ENCODE data around the gene TMED9. TPM values are rescaled to one million over a fixed set of nuclear protein-coding genes. Genes with fewer than 3 reads are reported as not detected.
A peak's percentile ranks its signal among the peaks of the same experiment; 100 is the strongest.

Gene TMED9
- polyA plus RNA-seq, 1 experiment, result 391 TPM

GRCh38 chr5:177578316-177578715, 13.7 kb upstream of the TMED9 start:
- DNase-seq (ENCODE audit: low read depth), result no peak
- no peak overlapping the region for H3K4me3 ChIP-seq (ENCODE audit: low read depth, low read length)
- POLR2A ChIA-PET, result no interaction called here
- H3K27me3 ChIP-seq (ENCODE audit: control insufficient read depth, insufficient read depth, low read length), result no peaks in the 10 kb centered on the region
- CTCF ChIA-PET, result no interaction called here
- no peak for TF ChIP-seq CTCF (IDR thresholded peaks at IDR 0.05; ENCODE audit: insufficient read depth, low read depth, low read length)
- H3K36me3 ChIP-seq (ENCODE audit: control insufficient read depth, insufficient read depth, low read length), result no peaks in the 10 kb centered on the region

DNA sequence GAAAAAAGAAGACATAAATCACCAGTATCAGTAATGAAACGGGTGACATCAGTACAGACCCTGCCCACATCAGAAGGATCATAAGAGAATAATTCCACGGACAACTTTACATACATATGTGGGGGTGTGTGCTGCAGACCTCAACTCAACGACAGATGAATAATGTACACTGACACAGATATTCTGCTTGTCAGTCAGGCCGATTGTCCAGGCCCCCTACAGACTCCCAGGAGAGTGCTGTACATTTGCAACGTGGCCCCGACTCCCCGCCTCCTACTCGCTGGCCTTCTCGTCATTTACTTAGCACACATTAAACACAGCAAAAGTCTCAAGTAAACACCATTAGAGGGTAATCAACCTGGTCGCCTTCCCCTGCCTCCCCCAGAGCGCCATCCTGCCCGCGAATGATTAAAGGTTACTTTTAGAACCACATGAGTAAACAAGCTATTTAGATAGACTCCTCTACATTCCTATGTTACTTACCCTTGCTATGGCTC, 3.5 kb upstream of the TMED9 start:
- Histone ChIP-seq H3K4me3 (ENCODE audit: low read depth, low read length) (no peak overlapping the region), H3K36me3 (ENCODE audit: control insufficient read depth, insufficient read depth, low read length) (0 out of 2 replicates have a peak, but pooled peaks cover 2% of the 10 kb centered on the region), H3K27me3 (ENCODE audit: control insufficient read depth, insufficient read depth, low read length) (peaks cover 9% of the 10 kb centered on the region; the same call in 1 of the 2 replicates)
- CTCF ChIA-PET, result interaction anchor here (1.1 kb wide), 1 partner anchor 19 kb away, joined by 4 read pairs; no protein-coding TSS in a partner anchor
- TF ChIP-seq CTCF (IDR thresholded peaks at IDR 0.05; ENCODE audit: insufficient read depth, low read depth, low read length), result no peak
- DNase-seq (ENCODE audit: low read depth), result no peak
- POLR2A ChIA-PET, result no interaction called here

GRCh38 chr5:177590406-177590805, 1.6 kb upstream of the TMED9 start:
- TF ChIP-seq CTCF (IDR thresholded peaks at IDR 0.05; ENCODE audit: insufficient read depth, low read depth, low read length), result no peak
- CTCF ChIA-PET, result no interaction called here
- POLR2A ChIA-PET, result no interaction called here
- peaks cover 18% of the 10 kb centered on the region for H3K36me3 ChIP-seq (ENCODE audit: control insufficient read depth, insufficient read depth, low read length)
- H3K4me3 ChIP-seq (ENCODE audit: low read depth, low read length), result no peak overlapping the region
- no peak for DNase-seq (ENCODE audit: low read depth)
- H3K27me3 ChIP-seq (ENCODE audit: control insufficient read depth, insufficient read depth, low read length), result peaks cover 4% of the 10 kb centered on the region; the same call in 1 of the 2 replicates

- POLR2A ChIA-PET, result no interaction called here
- CTCF ChIA-PET, result interaction anchor here (0.9 to 1.3 kb wide), 2 partner anchors 33 to 45 kb away, joined by 3 to 4 read pairs; no protein-coding TSS in a partner anchor
- H3K4me3 ChIP-seq (ENCODE audit: low read depth, low read length), result peak overlapping the region; percentile 77
- no peak for DNase-seq (ENCODE audit: low read depth)
- H3K27me3 ChIP-seq (ENCODE audit: control insufficient read depth, insufficient read depth, low read length), result peaks cover 4% of the 10 kb centered on the region; the same call in 1 of the 2 replicates
- TF ChIP-seq CTCF (IDR thresholded peaks at IDR 0.05; ENCODE audit: insufficient read depth, low read depth, low read length), result no peak
- peaks cover 24% of the 10 kb centered on the region for H3K36me3 ChIP-seq (ENCODE audit: control insufficient read depth, insufficient read depth, low read length)
Observed at GRCh38 chr5:177591690-177592009, 353 bp upstream of the TMED9 start.

DNA sequence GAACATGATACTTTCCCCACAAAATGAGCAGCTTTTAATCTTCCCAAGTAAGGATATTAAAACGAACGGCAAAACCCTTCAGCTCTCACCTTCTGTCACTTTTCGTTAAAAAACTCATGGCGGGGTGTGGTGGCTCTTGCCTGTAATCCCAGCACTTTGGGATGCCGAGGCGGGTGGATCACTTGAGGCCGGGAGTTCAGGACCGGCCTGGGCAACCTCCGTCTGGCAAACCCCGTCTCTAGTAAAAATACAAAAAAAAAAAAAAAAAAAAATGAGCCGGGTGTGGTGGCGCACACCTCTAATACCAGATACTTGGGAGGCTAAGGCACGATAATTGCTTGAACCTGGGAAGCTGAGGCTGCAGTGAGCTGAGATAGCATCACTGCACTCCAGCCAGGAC, 902 bp downstream of the TMED9 start:
- Histone ChIP-seq H3K36me3 (ENCODE audit: control insufficient read depth, insufficient read depth, low read length) (peaks cover 24% of the 10 kb centered on the region), H3K4me3 (ENCODE audit: low read depth, low read length) (peak overlapping the region; percentile 77), H3K27me3 (ENCODE audit: control insufficient read depth, insufficient read depth, low read length) (peaks cover 4% of the 10 kb centered on the region; the same call in 1 of the 2 replicates)
- ChIA-PET CTCF (interaction anchor here (0.8 to 1.6 kb wide), 4 partner anchors 14 to 136 kb away, joined by 3 to 5 read pairs (median 4); no protein-coding TSS in a partner anchor), POLR2A (interaction anchor here (0.6 to 0.7 kb wide), 3 partner anchors 47 to 457 kb away, joined by 3 to 7 read pairs (median 4); no protein-coding TSS in a partner anchor)
- no peak for TF ChIP-seq CTCF (IDR thresholded peaks at IDR 0.05; ENCODE audit: insufficient read depth, low read depth, low read length)
- no peak for DNase-seq (ENCODE audit: low read depth)
